GM19452 (cell line): ENCODE results near the gene TVP23A.

Experiments
- ATAC-seq: cut with Tn5 transposase; IDR thresholded peaks from one replicate; pipeline ENCODE4 v1.9.1; 2021; ENCODE audit not compliant: unreplicated experiment

TVP23A gene

DNA sequence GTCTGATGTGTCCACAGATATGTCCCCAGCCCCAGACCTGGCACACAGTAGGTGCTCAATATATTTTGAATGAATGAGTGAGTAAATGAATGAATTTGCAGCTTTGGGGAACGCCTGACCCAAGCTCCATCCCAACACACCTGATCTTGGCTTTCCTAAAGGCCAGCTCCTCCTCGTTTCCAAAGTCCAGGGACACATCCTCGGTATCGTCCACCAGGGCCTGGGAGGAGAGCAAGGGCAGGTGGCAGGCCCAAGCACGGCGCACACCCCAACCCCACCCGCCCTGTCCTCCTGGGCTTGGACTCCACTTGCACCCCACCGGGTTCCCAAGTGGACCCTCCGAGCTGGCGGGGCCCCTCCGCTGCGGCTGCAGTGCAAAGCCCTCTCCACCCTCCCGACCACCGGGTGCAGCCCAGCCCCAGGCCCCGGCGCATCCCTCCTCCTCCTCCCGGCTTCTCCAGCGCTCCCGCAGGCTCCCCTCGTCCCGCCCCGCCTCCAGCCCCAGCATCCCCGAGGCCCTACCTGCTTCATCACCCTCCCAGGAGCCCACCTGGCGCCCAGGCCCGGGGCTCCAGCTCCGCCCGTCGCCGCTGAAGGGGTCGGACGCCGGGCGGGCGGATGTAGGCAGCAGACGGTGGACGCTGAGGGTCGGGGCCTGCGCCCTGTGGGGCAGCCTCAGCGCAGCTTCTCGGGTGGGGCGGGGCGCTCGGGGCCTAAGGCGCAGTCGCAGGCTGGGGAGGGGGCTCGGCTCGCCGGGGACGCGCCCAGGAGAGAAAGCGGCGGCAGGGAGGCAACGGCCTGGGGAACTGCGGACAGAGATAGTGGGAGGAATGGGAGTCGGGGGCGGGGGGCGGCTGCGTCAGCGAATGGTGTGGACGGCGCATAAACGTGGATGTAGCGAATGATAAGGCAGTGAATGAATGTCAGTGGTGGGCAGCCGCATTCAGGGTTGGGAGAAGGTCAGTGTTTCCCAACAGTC lies at the start of gene TVP23A:
Gene TVP23A, minus strand, starts transcription at position 832 of the 979 bp plus-strand sequence. Its CDS starts 301 bp downstream, at position 531.
- no peak for ATAC-seq

GRCh38 chr16:10868104-10868595 lies 49.6 kb upstream of the TVP23A start:
- no peak for ATAC-seq

- no peak for ATAC-seq
Measured at GRCh38 chr16:10867199-10867598, 48.6 kb upstream of the TVP23A start.

GRCh38 chr16:10865991-10866966 lies 47.7 kb upstream of the TVP23A start:
- no peak for ATAC-seq

DNA sequence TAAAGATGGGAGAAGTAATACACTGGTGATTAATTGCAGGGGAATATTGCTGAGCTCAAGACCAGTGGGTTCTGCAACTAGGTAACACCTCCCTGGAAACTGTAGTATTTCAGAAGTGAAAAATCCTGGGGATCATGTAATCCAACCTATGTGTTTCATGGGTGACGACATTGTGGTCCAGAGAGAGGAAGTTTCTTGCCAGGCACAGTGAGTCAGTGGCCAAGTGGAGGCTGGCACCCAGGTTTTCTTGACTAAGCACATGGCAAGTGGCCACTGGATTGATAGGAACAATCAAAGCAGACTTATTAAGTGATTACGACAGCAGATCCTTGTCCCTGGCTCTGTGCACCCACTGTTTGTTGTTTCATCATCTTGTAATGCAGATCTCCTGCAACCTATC lies 43.8 kb upstream of the TVP23A start:
- ATAC-seq, result no peak

DNA sequence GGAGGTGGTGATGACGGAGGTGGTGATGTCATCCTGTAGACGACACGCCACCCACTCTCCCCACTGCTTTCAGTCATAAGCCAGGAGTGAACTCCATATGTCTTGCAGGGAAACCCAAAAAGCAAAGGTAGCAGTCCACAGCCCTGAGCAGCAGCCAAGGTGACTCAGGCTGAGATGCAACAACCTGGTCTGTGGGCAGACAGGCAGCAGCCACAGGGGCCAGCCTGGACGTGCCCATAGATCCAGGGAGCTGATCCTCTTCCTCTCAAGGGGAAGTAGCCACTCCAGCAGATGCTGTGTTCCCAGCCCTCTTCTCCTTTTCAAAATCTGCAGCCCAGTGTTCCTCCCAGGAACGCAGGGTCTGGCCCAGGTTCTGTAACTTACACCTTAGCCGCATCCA lies 41.1 kb upstream of the TVP23A start:
- no peak for ATAC-seq

- ATAC-seq, result no peak
Measured at GRCh38 chr16:10859020-10859419, 40.4 kb upstream of the TVP23A start.

DNA sequence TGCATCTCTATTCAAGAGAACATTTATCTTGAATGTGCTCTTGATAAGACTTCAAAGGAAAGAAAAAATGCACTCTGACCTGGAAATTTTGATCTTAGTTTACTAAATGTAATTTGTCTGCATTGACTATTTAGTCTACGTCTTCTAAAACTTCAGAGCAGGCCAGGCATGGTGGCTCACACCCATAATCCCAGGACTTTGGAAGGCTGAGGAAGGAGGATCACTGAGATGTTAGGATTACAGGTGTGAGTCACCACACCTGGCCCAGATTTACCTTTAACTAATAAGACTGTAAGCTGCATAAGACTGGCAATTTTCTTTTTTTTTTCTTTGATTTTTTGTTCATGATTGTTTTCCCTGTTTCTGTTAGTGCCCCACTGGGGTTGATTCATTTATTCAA lies 39.6 kb upstream of the TVP23A start:
- no peak for ATAC-seq

- ATAC-seq, result no peak
Measured at GRCh38 chr16:10856042-10856441, 37.4 kb upstream of the TVP23A start.

GRCh38 chr16:10852948-10853347 lies 34.4 kb upstream of the TVP23A start:
- no peak for ATAC-seq

DNA sequence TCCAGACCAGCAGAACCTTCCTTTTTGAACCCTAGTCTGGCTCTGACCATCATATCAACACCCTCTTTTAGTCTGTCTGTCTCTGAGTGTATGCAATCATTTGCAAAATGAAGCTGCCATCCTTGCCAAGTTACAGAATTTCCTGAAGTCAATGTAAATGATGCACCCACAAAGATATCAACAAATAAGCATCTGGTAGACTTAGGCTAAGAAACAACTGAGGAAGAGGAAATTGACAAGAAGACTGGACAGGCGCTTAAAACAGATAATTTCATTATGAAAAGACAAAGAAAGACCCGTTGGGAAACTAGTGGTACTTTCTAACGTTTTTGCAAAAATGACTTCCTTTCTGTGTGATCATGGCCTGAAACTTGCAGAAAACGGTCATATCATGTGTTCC lies 33.7 kb upstream of the TVP23A start:
- ATAC-seq, result no peak

- ATAC-seq, result no peak
Measured at GRCh38 chr16:10851512-10851911, 32.9 kb upstream of the TVP23A start.

DNA sequence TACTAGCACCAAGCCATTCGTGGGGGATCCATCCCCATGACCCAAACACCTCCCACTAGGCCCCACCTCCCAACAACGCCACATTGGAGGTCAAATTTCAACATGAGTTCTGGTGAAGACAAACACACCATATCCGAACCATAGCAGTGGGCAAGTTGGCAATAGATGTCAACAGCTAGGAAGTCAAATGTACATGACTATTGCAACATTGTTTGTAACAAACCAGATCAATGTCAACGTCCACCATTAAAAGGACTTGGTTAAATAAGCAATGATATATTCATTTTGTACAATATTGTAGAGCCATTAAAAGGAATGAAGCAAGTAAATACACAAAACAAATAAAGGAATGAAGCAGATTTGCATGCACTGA lies 31.9 kb upstream of the TVP23A start:
- ATAC-seq, result no peak

- no peak for ATAC-seq
Measured at GRCh38 chr16:10849736-10850477, 31.3 kb upstream of the TVP23A start.

DNA sequence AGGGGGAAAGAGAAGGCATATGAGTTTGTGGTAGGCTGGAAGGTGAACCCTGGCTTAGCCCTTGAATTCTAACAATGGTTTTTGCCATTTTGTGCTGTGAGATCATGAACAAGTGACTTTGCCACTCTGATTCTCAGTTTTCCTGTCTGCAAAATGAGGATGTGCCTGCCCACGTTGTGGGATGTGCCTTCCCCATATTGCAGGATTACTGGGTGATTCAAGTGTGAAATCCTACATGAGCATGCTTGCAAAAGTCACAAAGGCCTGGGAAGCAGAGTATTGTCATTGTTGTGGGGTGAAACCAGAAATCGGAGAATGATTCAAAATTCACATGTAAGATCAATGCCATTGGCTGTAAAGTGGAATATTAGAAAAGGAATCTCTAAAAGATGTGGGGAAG lies 28.6 kb upstream of the TVP23A start:
- ATAC-seq, result no peak

DNA sequence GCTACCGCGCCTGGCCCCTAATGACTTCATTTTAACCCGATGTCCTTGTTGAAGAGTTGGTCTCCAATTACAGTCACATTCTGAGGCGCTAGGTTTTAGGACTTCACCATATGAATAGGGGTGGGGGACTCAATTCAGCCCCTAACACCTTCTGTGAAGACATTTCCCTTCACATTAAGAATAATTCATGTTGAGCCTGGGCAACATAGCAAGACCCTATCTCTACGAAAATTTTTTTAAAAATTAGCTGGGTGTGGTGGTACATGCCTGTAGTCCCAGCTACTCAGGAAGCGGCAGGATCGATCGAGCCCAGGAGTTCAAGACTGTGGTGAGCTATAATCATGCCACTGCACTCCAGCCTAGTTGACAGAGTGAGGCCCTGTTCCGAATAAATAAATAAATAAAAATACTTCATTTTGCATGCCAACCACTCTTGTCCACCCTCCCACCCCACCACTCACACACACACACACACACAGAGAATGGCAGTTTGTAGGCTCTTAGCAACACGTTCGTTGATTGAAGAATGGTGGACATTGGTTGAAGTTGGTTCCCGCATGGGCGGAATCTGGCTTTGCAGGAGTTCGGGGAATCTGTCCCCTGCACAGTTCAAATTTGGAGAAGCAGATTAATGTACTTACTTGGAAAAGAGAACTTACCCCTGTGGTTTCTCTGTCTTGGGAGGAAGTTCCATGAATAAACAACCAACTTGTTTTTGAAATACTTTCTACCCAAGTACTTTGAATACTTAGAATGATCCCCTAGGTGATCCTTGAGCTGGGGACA lies 27.8 kb upstream of the TVP23A start:
- no peak for ATAC-seq

DNA sequence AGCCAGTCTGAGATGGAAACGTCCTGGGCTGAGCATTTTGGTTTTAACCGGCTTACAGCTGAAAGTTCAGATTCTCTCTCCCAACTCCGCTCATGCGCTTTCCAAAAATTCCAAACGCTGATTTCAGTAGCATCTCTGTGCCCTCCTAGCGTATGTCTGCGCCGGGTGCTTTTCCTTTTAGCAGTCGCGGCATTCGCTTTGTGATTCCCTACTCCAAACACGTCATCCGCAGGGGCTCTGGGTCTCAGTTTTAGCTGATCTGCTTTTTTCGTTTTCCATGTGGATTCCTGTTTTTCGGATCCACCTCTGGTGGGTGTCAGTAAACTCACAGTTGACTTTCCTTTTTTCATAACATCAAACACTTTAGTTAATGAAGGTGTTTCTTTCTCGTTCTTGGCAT lies 22.1 kb upstream of the TVP23A start:
- no peak for ATAC-seq

- ATAC-seq, result no peak
Measured at GRCh38 chr16:10839279-10839666, 20.7 kb upstream of the TVP23A start.

DNA sequence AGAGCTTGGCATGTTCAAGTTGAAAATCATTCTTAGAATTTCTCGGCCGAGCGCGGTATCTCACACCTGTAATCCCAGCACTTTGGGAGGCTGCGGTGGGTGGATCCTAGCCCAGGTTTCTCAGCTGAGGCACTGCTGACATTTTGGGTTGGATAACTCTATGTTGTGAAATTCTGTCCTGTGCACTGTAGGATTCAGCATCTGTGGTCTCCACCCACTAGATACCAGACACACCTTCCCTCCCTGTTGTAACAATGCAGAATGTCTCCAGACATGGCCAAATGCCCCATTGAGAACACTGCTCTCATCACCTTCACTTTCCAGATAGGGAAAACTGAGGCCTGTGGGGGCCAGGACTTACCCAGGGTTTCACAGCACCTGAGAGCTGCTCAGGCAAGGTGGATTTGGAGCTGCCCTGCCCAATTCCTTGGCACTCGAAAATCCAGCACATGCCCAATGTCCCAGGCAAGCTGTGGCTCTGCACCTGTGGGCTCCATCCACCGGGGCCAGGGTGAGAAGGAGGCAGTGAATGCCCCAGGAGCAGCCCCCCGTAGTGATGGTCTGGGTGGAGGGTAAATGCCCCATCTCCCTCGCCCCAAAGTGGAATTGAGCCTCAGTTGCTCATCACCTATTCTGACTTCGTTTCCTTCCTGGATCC lies 20.2 kb upstream of the TVP23A start:
- no peak for ATAC-seq
